Liver (tissue), 9 donors: Measurements from ENCODE around the gene TNFSF15. TPM values are rescaled to one million over a fixed set of nuclear protein-coding genes. Genes with fewer than 3 reads are reported as not detected.

Experiments
- DNase-seq: peaks from one replicate; pipeline ENCODE4 v3.0.0-alpha.2; 2017; ENCODE audit warnings: low spot score
- H3K27ac ChIP-seq, 2 donors: one replicate each; pipeline ENCODE4 v1.7.0; 2013; ENCODE audit warnings: inconsistent platforms in 2 of 2, low read length in 2 of 2, control low read depth in 1 of 2, low read depth in 1 of 2, mild to moderate bottlenecking in 1 of 2
- H3K27me3 ChIP-seq, 4 donors: one replicate each; pipeline versions ENCODE4 v1.6.1 to v1.7.0; 2013; ENCODE audit warnings: low read length in 3 of 4, inconsistent platforms in 1 of 4, mild to moderate bottlenecking in 1 of 4, moderate library complexity in 1 of 4; ENCODE audit not compliant: control insufficient read depth in 4 of 4, insufficient read depth in 4 of 4
- H3K36me3 ChIP-seq, 4 donors: one replicate each; pipeline versions ENCODE4 v1.6.1 to v1.7.0; 2013; ENCODE audit warnings: low read length in 3 of 4, mild to moderate bottlenecking in 3 of 4, low read depth in 1 of 4, moderate library complexity in 1 of 4; ENCODE audit not compliant: control insufficient read depth in 4 of 4, insufficient read depth in 3 of 4
- H3K4me1 ChIP-seq, 4 donors: one replicate each; pipeline versions ENCODE4 v1.6.1 to v1.7.0; 2013; ENCODE audit warnings: low read length in 3 of 4, mild to moderate bottlenecking in 3 of 4, moderate library complexity in 1 of 4; ENCODE audit not compliant: control insufficient read depth in 4 of 4, insufficient read depth in 4 of 4
- H3K4me3 ChIP-seq, 3 donors: one replicate each; pipeline versions ENCODE4 v1.6.1 to v1.7.0; 2013; ENCODE audit warnings: low read length in 3 of 3, control low read depth in 1 of 3, low read depth in 1 of 3, mild to moderate bottlenecking in 1 of 3
- H3K9ac ChIP-seq, 2 donors: one replicate each; pipeline ENCODE4 v1.7.0; 2013; ENCODE audit warnings: low read length in 2 of 2, mild to moderate bottlenecking in 2 of 2, moderate library complexity in 2 of 2, control low read depth in 1 of 2, low read depth in 1 of 2
- H3K9me3 ChIP-seq, 4 donors: one replicate each; pipeline versions ENCODE4 v1.6.1 to v1.7.0; 2013; ENCODE audit warnings: low read length in 3 of 4; ENCODE audit not compliant: control insufficient read depth in 4 of 4
- EGR1 ChIP-seq, 2 donors: IDR thresholded peaks; 2 replicates each; pipeline ENCODE4 v1.6.1; 2016 to 2018; ENCODE audit warnings: antibody characterized with exemption in 2 of 2, low read depth in 2 of 2
- FOXA1 ChIP-seq: IDR thresholded peaks from 2 replicates; pipeline ENCODE4 v1.6.1; 2016; ENCODE audit warnings: antibody characterized with exemption
- FOXA2 ChIP-seq: IDR thresholded peaks from 2 replicates; pipeline ENCODE4 v1.6.1; 2016; ENCODE audit warnings: antibody characterized with exemption
- GABPA ChIP-seq, 2 donors: IDR thresholded peaks in 1 of 2; conservative IDR thresholded peaks in 1 of 2; 2 replicates each; pipeline ENCODE4 v1.6.1; 2016; ENCODE audit warnings: antibody characterized with exemption in 2 of 2, mild to moderate bottlenecking in 1 of 2, moderate library complexity in 1 of 2
- HNF4A ChIP-seq, 2 donors: conservative IDR thresholded peaks; 2 replicates each; pipeline ENCODE4 v1.6.1; 2016; ENCODE audit warnings: antibody characterized with exemption in 2 of 2, mild to moderate bottlenecking in 2 of 2
- HNF4G ChIP-seq: IDR thresholded peaks from 2 replicates; pipeline ENCODE4 v1.6.1; 2016; ENCODE audit warnings: antibody characterized with exemption
- JUND ChIP-seq, 2 donors: IDR thresholded peaks; 2 replicates each; pipeline ENCODE4 v1.6.1; 2016; ENCODE audit warnings: antibody characterized with exemption in 2 of 2
- NR2F2 ChIP-seq: IDR thresholded peaks from 2 replicates; pipeline ENCODE4 v1.6.1; 2016; ENCODE audit warnings: antibody characterized with exemption
- RAD21 ChIP-seq, 2 donors: IDR thresholded peaks; 2 replicates each; pipeline ENCODE4 v1.6.1; 2016; ENCODE audit warnings: antibody characterized with exemption in 2 of 2, mild to moderate bottlenecking in 2 of 2
- SP1 ChIP-seq: IDR thresholded peaks from 2 replicates; pipeline ENCODE4 v1.6.1; 2018; ENCODE audit warnings: antibody characterized with exemption, mild to moderate bottlenecking
- TAF1 ChIP-seq: conservative IDR thresholded peaks from 2 replicates; pipeline ENCODE4 v1.6.1; 2016; ENCODE audit warnings: antibody characterized with exemption, mild to moderate bottlenecking
- YY1 ChIP-seq: IDR thresholded peaks from 2 replicates; pipeline ENCODE4 v1.6.1; 2016; ENCODE audit warnings: antibody characterized with exemption, mild to moderate bottlenecking
- WGBS: extraction: QIAGEN DNeasy Blood & Tissue Kit; methylation state at CpG from one replicate; pipeline ENCODE4 v1.1.7; 2013; 5-methylcytosine and 5-hydroxymethylcytosine counted together
- polyA plus RNA-seq, 2 donors: library from polyadenylated mRNA; stranded (reverse) in 1 of 2; unstranded in 1 of 2; fragments of 200-250 nt in 1 of 2; fragments of >200 nt in 1 of 2; fragmentation: Nextera tagmentation in 1 of 2; extraction: Ambion mirVana in 1 of 2; gene quantifications; one replicate each; pipeline versions ENCODE4 v1.2.1 to v1.2.3, GENCODE V29; 2013 to 2015
- total RNA-seq, 2 donors: library from RNA; depleted of rRNA; stranded (reverse); fragments of >200 nt; gene quantifications; one replicate each; pipeline ENCODE4 v1.2.3, GENCODE V29; 2014
- TF ChIP-seq, protein P1 (sequence below): IDR thresholded peaks from 2 replicates; pipeline ENCODE4 v1.6.1; 2016; ENCODE audit warnings: antibody characterized with exemption
- TF ChIP-seq, protein P2 (sequence below): IDR thresholded peaks from 2 replicates; pipeline ENCODE4 v1.6.1; 2016; ENCODE audit warnings: antibody characterized with exemption
- TF ChIP-seq, protein P3 (sequence below): fragments of 150-350 bp; IDR thresholded peaks from 2 replicates; pipeline ENCODE4 v1.5.1; 2017; ENCODE audit warnings: improper control_type of control experiment, low read depth, low read length; ENCODE audit not compliant: missing input control
- TF ChIP-seq, protein P4 (sequence below): IDR thresholded peaks from 2 replicates; pipeline ENCODE4 v1.6.1; 2016; ENCODE audit warnings: antibody characterized with exemption, mild to moderate bottlenecking
- TF ChIP-seq, protein P5 (sequence below): IDR thresholded peaks from 2 replicates; pipeline ENCODE4 v1.6.1; 2016; ENCODE audit warnings: antibody characterized with exemption
- donor health status: healthy.
- donor health status: healthy.
- donor health status: healthy.
- donor health status: healthy.
- donor health status: healthy.

TNFSF15 gene
- total and polyA plus RNA-seq, 4 donors, result 0.01 to 0.42 (median 0.08) TPM; not detected in 1

DNA sequence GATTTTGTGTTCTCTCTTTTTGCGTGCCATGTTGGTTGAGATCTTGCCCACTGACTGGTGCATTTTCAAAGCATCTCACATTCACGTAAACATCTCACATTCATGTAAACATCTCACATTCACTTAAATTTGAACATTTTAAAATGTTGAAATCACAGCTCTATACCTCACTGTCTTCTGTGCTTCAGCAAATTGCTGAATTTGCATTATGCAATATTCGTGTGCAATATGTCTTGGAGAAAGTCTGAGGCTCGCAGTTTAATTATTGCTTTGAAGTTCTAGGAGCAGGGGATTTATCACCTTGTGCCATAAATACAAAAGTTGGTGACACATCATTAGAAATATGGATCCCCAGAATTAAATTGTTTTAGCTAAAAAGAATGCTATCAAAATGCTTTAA lies 42.6 kb downstream of the TNFSF15 start:
- H3K36me3 ChIP-seq, result no peaks in the 10 kb centered on the region
- H3K9ac ChIP-seq, result no peak overlapping the region
- no peaks in the 10 kb centered on the region for H3K4me1 ChIP-seq
- no peak overlapping the region for H3K4me3 ChIP-seq
- H3K9me3 ChIP-seq, result no peaks in the 10 kb centered on the region
- WGBS, result 92% methylated on average over 4 of the region's 4 CpGs
- no peak for DNase-seq
- H3K27ac ChIP-seq, result no peak overlapping the region
- TF ChIP-seq JUND (IDR thresholded peaks at IDR 0.05) (no peak), FOXA2 (no peak), FOXA1 (no peak), YY1 (no peak), TAF1 (no peak), NR2F2 (no peak), GABPA (IDR thresholded peaks at IDR 0.05 in 1 of 2, conservative IDR thresholded peaks at IDR 0.05 in 1 of 2) (no peak), HNF4A (conservative IDR thresholded peaks at IDR 0.05) (no peak), EGR1 (IDR thresholded peaks at IDR 0.05; ENCODE audit: low read depth in 2 of 2) (no peak), SP1 (no peak)
- TF ChIP-seq, protein P1, sequence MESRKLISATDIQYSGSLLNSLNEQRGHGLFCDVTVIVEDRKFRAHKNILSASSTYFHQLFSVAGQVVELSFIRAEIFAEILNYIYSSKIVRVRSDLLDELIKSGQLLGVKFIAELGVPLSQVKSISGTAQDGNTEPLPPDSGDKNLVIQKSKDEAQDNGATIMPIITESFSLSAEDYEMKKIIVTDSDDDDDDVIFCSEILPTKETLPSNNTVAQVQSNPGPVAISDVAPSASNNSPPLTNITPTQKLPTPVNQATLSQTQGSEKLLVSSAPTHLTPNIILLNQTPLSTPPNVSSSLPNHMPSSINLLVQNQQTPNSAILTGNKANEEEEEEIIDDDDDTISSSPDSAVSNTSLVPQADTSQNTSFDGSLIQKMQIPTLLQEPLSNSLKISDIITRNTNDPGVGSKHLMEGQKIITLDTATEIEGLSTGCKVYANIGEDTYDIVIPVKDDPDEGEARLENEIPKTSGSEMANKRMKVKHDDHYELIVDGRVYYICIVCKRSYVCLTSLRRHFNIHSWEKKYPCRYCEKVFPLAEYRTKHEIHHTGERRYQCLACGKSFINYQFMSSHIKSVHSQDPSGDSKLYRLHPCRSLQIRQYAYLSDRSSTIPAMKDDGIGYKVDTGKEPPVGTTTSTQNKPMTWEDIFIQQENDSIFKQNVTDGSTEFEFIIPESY, result no peak
- TF ChIP-seq, protein P2, sequence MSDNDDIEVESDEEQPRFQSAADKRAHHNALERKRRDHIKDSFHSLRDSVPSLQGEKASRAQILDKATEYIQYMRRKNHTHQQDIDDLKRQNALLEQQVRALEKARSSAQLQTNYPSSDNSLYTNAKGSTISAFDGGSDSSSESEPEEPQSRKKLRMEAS, result no peak
- TF ChIP-seq, protein P3, sequence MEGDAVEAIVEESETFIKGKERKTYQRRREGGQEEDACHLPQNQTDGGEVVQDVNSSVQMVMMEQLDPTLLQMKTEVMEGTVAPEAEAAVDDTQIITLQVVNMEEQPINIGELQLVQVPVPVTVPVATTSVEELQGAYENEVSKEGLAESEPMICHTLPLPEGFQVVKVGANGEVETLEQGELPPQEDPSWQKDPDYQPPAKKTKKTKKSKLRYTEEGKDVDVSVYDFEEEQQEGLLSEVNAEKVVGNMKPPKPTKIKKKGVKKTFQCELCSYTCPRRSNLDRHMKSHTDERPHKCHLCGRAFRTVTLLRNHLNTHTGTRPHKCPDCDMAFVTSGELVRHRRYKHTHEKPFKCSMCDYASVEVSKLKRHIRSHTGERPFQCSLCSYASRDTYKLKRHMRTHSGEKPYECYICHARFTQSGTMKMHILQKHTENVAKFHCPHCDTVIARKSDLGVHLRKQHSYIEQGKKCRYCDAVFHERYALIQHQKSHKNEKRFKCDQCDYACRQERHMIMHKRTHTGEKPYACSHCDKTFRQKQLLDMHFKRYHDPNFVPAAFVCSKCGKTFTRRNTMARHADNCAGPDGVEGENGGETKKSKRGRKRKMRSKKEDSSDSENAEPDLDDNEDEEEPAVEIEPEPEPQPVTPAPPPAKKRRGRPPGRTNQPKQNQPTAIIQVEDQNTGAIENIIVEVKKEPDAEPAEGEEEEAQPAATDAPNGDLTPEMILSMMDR, result no peak
- no peaks in the 10 kb centered on the region for H3K27me3 ChIP-seq

DNA sequence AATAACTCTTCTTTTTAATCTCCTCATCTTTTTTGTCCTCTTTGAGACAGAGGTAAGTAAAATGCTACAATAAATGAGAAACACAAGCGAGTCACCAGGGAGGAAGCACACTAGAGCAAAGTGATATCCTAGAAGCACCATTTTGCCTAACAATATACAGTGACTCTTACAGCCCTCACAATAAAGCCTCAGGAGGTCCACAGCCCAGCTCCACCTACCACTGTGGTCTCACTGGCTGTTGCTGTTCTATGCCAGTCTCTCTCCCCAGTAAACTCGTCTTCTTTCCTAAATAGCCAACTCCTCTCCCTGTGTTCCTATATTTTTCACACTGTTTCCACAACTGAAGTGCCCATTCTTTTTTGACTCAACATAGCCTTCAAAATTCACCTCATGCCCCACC lies 44.3 kb downstream of the TNFSF15 start:
- no peak for DNase-seq
- H3K36me3 ChIP-seq, result no peaks in the 10 kb centered on the region
- H3K4me3 ChIP-seq, result no peak overlapping the region
- no peaks in the 10 kb centered on the region for H3K4me1 ChIP-seq
- WGBS, result 88% methylated on average over 2 of the region's 2 CpGs
- no peak overlapping the region for H3K9ac ChIP-seq
- H3K27me3 ChIP-seq, result peaks cover 0 to 4% (median 0%) of the 10 kb centered on the region in 4 donors
- no peaks in the 10 kb centered on the region for H3K9me3 ChIP-seq
- H3K27ac ChIP-seq, result no peak overlapping the region
- no peak for TF ChIP-seq GABPA (IDR thresholded peaks at IDR 0.05 in 1 of 2, conservative IDR thresholded peaks at IDR 0.05 in 1 of 2)
- TF ChIP-seq TAF1, result no peak
- no peak for TF ChIP-seq EGR1 (IDR thresholded peaks at IDR 0.05; ENCODE audit: low read depth in 2 of 2)
- no peak for TF ChIP-seq RAD21 (IDR thresholded peaks at IDR 0.05)
- no peak for TF ChIP-seq NR2F2
- TF ChIP-seq HNF4G, result no peak
- no peak for TF ChIP-seq FOXA1
- TF ChIP-seq SP1, result no peak
- no peak for TF ChIP-seq JUND (IDR thresholded peaks at IDR 0.05)
- no peak for TF ChIP-seq HNF4A (conservative IDR thresholded peaks at IDR 0.05)
- TF ChIP-seq, protein P2, result no peak
- TF ChIP-seq, protein P1, result no peak
- TF ChIP-seq, protein P3, result no peak
- TF ChIP-seq YY1, result no peak
- TF ChIP-seq, protein P4, sequence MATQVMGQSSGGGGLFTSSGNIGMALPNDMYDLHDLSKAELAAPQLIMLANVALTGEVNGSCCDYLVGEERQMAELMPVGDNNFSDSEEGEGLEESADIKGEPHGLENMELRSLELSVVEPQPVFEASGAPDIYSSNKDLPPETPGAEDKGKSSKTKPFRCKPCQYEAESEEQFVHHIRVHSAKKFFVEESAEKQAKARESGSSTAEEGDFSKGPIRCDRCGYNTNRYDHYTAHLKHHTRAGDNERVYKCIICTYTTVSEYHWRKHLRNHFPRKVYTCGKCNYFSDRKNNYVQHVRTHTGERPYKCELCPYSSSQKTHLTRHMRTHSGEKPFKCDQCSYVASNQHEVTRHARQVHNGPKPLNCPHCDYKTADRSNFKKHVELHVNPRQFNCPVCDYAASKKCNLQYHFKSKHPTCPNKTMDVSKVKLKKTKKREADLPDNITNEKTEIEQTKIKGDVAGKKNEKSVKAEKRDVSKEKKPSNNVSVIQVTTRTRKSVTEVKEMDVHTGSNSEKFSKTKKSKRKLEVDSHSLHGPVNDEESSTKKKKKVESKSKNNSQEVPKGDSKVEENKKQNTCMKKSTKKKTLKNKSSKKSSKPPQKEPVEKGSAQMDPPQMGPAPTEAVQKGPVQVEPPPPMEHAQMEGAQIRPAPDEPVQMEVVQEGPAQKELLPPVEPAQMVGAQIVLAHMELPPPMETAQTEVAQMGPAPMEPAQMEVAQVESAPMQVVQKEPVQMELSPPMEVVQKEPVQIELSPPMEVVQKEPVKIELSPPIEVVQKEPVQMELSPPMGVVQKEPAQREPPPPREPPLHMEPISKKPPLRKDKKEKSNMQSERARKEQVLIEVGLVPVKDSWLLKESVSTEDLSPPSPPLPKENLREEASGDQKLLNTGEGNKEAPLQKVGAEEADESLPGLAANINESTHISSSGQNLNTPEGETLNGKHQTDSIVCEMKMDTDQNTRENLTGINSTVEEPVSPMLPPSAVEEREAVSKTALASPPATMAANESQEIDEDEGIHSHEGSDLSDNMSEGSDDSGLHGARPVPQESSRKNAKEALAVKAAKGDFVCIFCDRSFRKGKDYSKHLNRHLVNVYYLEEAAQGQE, result no peak
- TF ChIP-seq, protein P5, sequence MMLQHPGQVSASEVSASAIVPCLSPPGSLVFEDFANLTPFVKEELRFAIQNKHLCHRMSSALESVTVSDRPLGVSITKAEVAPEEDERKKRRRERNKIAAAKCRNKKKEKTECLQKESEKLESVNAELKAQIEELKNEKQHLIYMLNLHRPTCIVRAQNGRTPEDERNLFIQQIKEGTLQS, result no peak
- TF ChIP-seq FOXA2, result no peak
